Gastrocnemius medialis (tissue), 4 donors: ENCODE measurements around the gene AQP11. TPM values are rescaled to one million over a fixed set of nuclear protein-coding genes. Genes with fewer than 3 reads are reported as not detected.

Source experiments
- ATAC-seq, 2 donors: fragments of 150-250 bp; one replicate each; pipeline ENCODE4 v1.9.1; 2016
- DNase-seq, 2 donors: peaks; one replicate each; pipeline ENCODE4 v3.0.0-alpha.2; 2019
- H3K27ac ChIP-seq, 4 donors: fragments of 200-600 bp; sonication (generic); 1 replicate in 1 of 4; 2 replicates in 3 of 4; pipeline ENCODE4 v1.5.1; 2016 to 2018; ENCODE audit warnings: mild to moderate bottlenecking in 2 of 4, moderate library complexity in 1 of 4
- H3K27me3 ChIP-seq, 3 donors: fragments of 200-600 bp; sonication (generic) in 2 of 3; 1 replicate in 1 of 3; 2 replicates in 2 of 3; pipeline versions ENCODE4 v1.5.1 to v1.6.0; 2016 to 2019; ENCODE audit warnings: mild to moderate bottlenecking in 1 of 3, moderate library complexity in 1 of 3
- H3K36me3 ChIP-seq, 2 donors: fragments of 200-600 bp; sonication (generic) in 1 of 2; one replicate each; pipeline ENCODE4 v1.5.1; 2017 to 2018
- H3K4me1 ChIP-seq, 2 donors: fragments of 200-600 bp; sonication (generic) in 1 of 2; one replicate each; pipeline ENCODE4 v1.5.1; 2016 to 2017; ENCODE audit warnings: mild to moderate bottlenecking in 2 of 2
- H3K4me3 ChIP-seq, 4 donors: fragments of 200-600 bp; sonication (generic) in 3 of 4; 1 replicate in 1 of 4; 2 replicates in 3 of 4; pipeline ENCODE4 v1.5.1; 2016 to 2019; ENCODE audit warnings: mild to moderate bottlenecking in 2 of 4
- H3K9me3 ChIP-seq, 3 donors: fragments of 200-600 bp; sonication (generic) in 2 of 3; 1 replicate in 1 of 3; 2 replicates in 2 of 3; pipeline ENCODE4 v1.5.1; 2016 to 2019
- POLR2A ChIP-seq, 2 donors: fragments of 450-650 bp; IDR thresholded peaks; one replicate each; pipeline ENCODE4 v1.6.1; 2017; ENCODE audit warnings: antibody characterized with exemption in 2 of 2, mild to moderate bottlenecking in 2 of 2, moderate library complexity in 2 of 2
- in situ Hi-C, 4 donors: fragments of 200-750 bp; cut with MboI; loops; one replicate each; pipeline versions ENCODE4 v1.15.0 to v1.8.0; 2017; ENCODE audit warnings: low sequenced_read_pairs in 4 of 4
- intact Hi-C: fragments of 100-400 bp; cut with DNase I; formaldehyde crosslinking; loops from one replicate; pipeline ENCODE4 v1.15.1; 2023; ENCODE audit warnings: low total_unique reads
- total RNA-seq, 4 donors: library from RNA; depleted of rRNA; stranded (reverse); fragments of >200 nt; gene quantifications; one replicate each; pipeline versions ENCODE4 v1.1.0 to v1.2.3, GENCODE V29; 2016
- TF ChIP-seq, protein P1 (sequence below), 5 experiments: fragments of 450-650 bp in 3 of 5; fragments of 200-600 bp in 2 of 5; sonication (generic) in 2 of 5; IDR thresholded peaks in 4 of 5; conservative IDR thresholded peaks in 1 of 5; 1 replicate in 4 of 5; 2 replicates in 1 of 5; pipeline ENCODE4 v1.5.1; 2016 to 2019; ENCODE audit warnings: antibody characterized with exemption in 5 of 5, mild to moderate bottlenecking in 3 of 5, moderate library complexity in 3 of 5

AQP11 gene
- total RNA-seq, 4 donors from 2014 or later, result 0.11 to 0.82 (median 0.46) TPM; not detected in 1

DNA sequence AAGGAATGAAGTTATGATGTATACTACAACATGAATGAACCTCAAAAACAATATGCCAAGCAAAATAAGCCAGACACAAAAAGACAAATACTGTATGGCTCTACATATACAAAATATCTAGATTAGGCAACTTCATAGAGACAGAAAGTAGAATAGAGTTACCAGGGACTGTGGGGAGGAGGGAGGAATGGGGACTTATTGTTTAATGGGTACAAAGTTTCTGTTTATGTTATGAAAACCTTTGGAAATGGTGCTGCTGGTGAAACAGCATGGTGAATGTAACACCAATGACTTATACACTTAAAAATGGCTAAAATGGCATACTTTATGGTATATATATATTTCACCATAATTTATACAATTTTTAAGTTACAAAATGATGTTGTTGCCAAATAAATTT lies 4.1 kb downstream of the AQP11 start:
- intact Hi-C loops, result no loop called here
- no peak for TF ChIP-seq POLR2A (IDR thresholded peaks at IDR 0.05)
- TF ChIP-seq, protein P1, sequence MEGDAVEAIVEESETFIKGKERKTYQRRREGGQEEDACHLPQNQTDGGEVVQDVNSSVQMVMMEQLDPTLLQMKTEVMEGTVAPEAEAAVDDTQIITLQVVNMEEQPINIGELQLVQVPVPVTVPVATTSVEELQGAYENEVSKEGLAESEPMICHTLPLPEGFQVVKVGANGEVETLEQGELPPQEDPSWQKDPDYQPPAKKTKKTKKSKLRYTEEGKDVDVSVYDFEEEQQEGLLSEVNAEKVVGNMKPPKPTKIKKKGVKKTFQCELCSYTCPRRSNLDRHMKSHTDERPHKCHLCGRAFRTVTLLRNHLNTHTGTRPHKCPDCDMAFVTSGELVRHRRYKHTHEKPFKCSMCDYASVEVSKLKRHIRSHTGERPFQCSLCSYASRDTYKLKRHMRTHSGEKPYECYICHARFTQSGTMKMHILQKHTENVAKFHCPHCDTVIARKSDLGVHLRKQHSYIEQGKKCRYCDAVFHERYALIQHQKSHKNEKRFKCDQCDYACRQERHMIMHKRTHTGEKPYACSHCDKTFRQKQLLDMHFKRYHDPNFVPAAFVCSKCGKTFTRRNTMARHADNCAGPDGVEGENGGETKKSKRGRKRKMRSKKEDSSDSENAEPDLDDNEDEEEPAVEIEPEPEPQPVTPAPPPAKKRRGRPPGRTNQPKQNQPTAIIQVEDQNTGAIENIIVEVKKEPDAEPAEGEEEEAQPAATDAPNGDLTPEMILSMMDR (IDR thresholded peaks at IDR 0.05 in 4 of 5, conservative IDR thresholded peaks at IDR 0.05 in 1 of 5), result no peak

DNA sequence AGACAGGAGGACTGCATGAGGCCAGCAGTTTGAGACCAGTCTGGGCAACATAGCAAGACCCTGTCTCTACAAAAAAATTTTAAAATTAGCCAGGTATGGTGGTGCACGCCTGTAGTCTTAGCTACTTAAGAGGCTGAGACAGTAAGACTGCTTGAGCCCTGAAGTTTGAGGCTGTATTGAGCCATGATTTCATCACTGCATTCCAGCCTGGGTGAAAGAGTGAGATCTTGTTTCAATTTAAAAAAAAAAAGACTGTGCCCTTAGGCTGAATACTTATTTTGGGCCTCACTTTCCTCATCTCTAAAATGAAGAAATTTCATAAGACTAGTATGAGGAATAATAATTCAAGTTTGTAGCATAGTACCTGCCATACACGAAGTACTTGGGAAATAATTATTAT lies 6.9 kb downstream of the AQP11 start:
- peak in 1 of 2 donors; percentile 69 for ATAC-seq

More for the DNA sequence above, 4.1 kb downstream of the AQP11 start:
- Histone ChIP-seq H3K36me3 (no peaks in the 10 kb centered on the region), H3K27ac (no peak overlapping the region), H3K27me3 (no peaks in the 10 kb centered on the region), H3K4me3 (no peak overlapping the region), H3K4me1 (peaks cover 0 to 11% of the 10 kb centered on the region in 2 donors), H3K9me3 (no peaks in the 10 kb centered on the region)
- ATAC-seq (no peak), DNase-seq (no peak)
- in situ Hi-C loops, result no loop called here

DNA sequence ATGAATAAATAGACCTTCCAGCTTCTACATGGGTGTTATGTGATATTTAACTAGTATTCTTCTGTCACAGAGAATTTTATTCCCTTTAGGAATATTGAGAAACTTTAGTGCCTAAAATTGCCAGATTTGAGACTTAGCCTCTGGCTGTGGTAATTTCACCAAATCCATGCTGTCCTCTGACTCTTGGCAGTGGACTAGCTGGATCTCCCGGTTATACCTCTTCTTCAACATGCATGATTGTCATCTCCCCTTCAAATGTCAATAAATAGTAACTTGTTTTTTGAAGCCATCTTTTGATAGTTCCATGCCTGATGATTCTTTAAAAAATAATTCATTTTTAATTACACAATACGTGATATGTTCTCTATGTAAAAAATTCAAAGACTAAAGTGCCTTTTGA lies 8.4 kb downstream of the AQP11 start:
- ATAC-seq (no peak), DNase-seq (no peak)
- Histone ChIP-seq H3K27me3 (no peaks in the 10 kb centered on the region), H3K27ac (no peak overlapping the region), H3K4me1 (peaks cover 8 to 9% of the 10 kb centered on the region in 2 donors), H3K4me3 (no peak overlapping the region), H3K9me3 (no peaks in the 10 kb centered on the region), H3K36me3 (no peaks in the 10 kb centered on the region)
- in situ Hi-C loops, result no loop called here
- TF ChIP-seq, protein P1 (IDR thresholded peaks at IDR 0.05 in 4 of 5, conservative IDR thresholded peaks at IDR 0.05 in 1 of 5), result no peak
- no peak for TF ChIP-seq POLR2A (IDR thresholded peaks at IDR 0.05)
- intact Hi-C loops, result no loop called here

More for the DNA sequence above, 6.9 kb downstream of the AQP11 start:
- TF ChIP-seq POLR2A (IDR thresholded peaks at IDR 0.05), result no peak
- TF ChIP-seq, protein P1 (IDR thresholded peaks at IDR 0.05 in 4 of 5, conservative IDR thresholded peaks at IDR 0.05 in 1 of 5), result no peak
- DNase-seq, result no peak
- Histone ChIP-seq H3K27ac (no peak overlapping the region), H3K4me3 (no peak overlapping the region), H3K36me3 (no peaks in the 10 kb centered on the region), H3K9me3 (no peaks in the 10 kb centered on the region), H3K27me3 (no peaks in the 10 kb centered on the region), H3K4me1 (no peaks in the 10 kb centered on the region)
- intact Hi-C loops, result no loop called here
- in situ Hi-C loops, result no loop called here

DNA sequence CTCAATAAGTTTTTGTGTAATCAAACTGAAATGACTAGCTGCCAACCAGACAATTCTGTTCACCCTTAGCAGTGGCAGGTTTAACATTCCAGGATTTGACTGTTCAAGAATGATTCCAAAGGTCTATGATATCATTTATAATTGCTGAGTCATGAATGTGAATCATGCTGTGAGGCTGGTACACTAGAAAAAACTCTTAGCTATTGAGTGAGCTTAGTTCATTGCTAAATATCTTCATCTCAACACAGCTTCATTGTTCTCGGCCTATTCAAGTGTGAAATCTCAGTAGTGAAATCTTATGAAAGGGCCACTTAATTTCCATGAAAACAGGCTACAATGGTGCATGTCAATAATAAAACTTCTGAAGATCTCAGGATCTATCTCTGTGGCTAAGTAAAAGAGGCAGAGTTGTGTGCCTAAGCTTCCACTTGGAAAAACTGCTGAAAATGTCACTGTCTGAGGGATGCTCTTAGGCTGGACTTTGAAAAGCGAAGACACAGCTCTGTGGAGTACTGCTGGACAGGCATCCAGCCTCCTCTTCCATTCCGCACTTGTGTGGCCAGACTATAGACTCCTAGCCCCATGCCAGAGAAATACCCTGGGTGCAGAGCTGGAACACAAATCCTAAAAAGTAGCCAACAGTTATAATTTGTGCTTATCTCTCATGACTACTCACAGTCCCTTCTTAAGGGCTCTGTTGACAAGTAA lies 12.8 kb downstream of the AQP11 start:
- ATAC-seq (peak; percentile 47 to 64), DNase-seq (no peak)
- intact Hi-C loops, result no loop called here
- no peaks in the 10 kb centered on the region for H3K27me3 ChIP-seq
- peaks cover 0 to 12% of the 10 kb centered on the region in 2 donors for H3K36me3 ChIP-seq
- H3K4me3 ChIP-seq, result no peak overlapping the region
- TF ChIP-seq, protein P1 (IDR thresholded peaks at IDR 0.05 in 4 of 5, conservative IDR thresholded peaks at IDR 0.05 in 1 of 5), result no peak
- TF ChIP-seq POLR2A (IDR thresholded peaks at IDR 0.05), result no peak
- no peak overlapping the region for H3K27ac ChIP-seq
- no peaks in the 10 kb centered on the region for H3K9me3 ChIP-seq
- in situ Hi-C loops, result loop anchor here in 1 of 4 donors (25.0 kb wide), 1 partner anchor 110 kb away; no protein-coding TSS in a partner anchor
- peaks cover 8 to 9% of the 10 kb centered on the region in 2 donors for H3K4me1 ChIP-seq
